Neural cell (in vitro differentiated cells): ENCODE data around the gene ASPM. TPM values are rescaled to one million over a fixed set of nuclear protein-coding genes. Genes with fewer than 3 reads are reported as not detected.

Experiments used
- H2AFZ ChIP-seq: fragments of 200-600, 300-800 bp; sonication (generic), shearing (Covaris generic); 2 replicates; pipeline ENCODE4 v1.6.0; 2014; ENCODE audit warnings: low read depth, mild to moderate bottlenecking, antibody characterized with exemption, low read length, moderate library complexity
- H3F3A ChIP-seq: fragments of 200-600 bp; shearing (Covaris generic); 2 replicates; pipeline ENCODE4 v1.6.1; 2016; ENCODE audit warnings: mild to moderate bottlenecking, moderate library complexity, mixed read lengths, antibody characterized with exemption, low read length; ENCODE audit not compliant: insufficient read depth, poor library complexity, severe bottlenecking
- H3K27ac ChIP-seq: fragments of 200-600, 300-800 bp; sonication (generic), shearing (Covaris generic); 2 replicates; pipeline ENCODE4 v1.5.1; 2014; ENCODE audit warnings: mild to moderate bottlenecking, low read length, moderate library complexity
- H3K27me3 ChIP-seq: fragments of 300-800, 200-600 bp; sonication (generic), shearing (Covaris generic); 2 replicates; pipeline ENCODE4 v1.6.0; 2014; ENCODE audit warnings: mild to moderate bottlenecking, low read depth, low read length, moderate library complexity; ENCODE audit not compliant: insufficient read depth
- H3K36me3 ChIP-seq: fragments of 300-800, 200-600 bp; sonication (generic), shearing (Covaris generic); 2 replicates; pipeline ENCODE4 v1.5.1; 2014; ENCODE audit warnings: mild to moderate bottlenecking, antibody characterized with exemption, low read length, moderate library complexity; ENCODE audit not compliant: insufficient read depth
- H3K4me2 ChIP-seq: fragments of 300-800, 200-600 bp; sonication (generic), shearing (Covaris generic); 2 replicates; pipeline ENCODE4 v1.6.0; 2014; ENCODE audit warnings: mild to moderate bottlenecking, low read length
- H3K4me3 ChIP-seq: fragments of 300-800, 200-600 bp; sonication (generic), shearing (Covaris generic); 2 replicates; pipeline ENCODE4 v1.5.1; 2014; ENCODE audit warnings: mild to moderate bottlenecking, low read length, moderate library complexity
- H3K79me2 ChIP-seq: fragments of 200-600 bp; shearing (Covaris generic); replicated peaks from 2 replicates; pipeline ENCODE4 v1.6.0; 2014; ENCODE audit warnings: mild to moderate bottlenecking, low read length, moderate library complexity; ENCODE audit not compliant: insufficient read depth
- H3K9ac ChIP-seq: fragments of 300-800, 200-600 bp; sonication (generic), shearing (Covaris generic); 2 replicates; pipeline ENCODE4 v1.6.1; 2016; ENCODE audit warnings: mild to moderate bottlenecking, low read length, mixed read lengths
- H3K9me2 ChIP-seq: fragments of 200-600 bp; shearing (Covaris generic); 2 replicates; pipeline ENCODE4 v1.6.1; 2016; ENCODE audit warnings: mild to moderate bottlenecking, low read length, mixed read lengths; ENCODE audit not compliant: insufficient read depth
- H3K9me3 ChIP-seq: fragments of 200-600, 300-800 bp; sonication (generic), shearing (Covaris generic); 2 replicates; pipeline ENCODE4 v1.6.1; 2016; ENCODE audit warnings: mild to moderate bottlenecking, mixed run types, low read length, moderate library complexity, mixed read lengths
- H4K20me1 ChIP-seq: fragments of 200-600 bp; shearing (Covaris generic); 2 replicates; pipeline ENCODE4 v1.6.1; 2016; ENCODE audit warnings: mild to moderate bottlenecking, mixed run types; ENCODE audit not compliant: insufficient read depth
- CTCF ChIP-seq: fragments of 450-650 bp; IDR thresholded peaks from 2 replicates; pipeline ENCODE4 v1.5.1; 2014; ENCODE audit warnings: antibody characterized with exemption, mild to moderate bottlenecking, moderate library complexity; ENCODE audit not compliant: poor library complexity, severe bottlenecking
- EP300 ChIP-seq: fragments of 450-650 bp; conservative IDR thresholded peaks from 2 replicates; pipeline ENCODE4 v1.6.1; 2014; ENCODE audit warnings: antibody characterized with exemption, mild to moderate bottlenecking, moderate library complexity; ENCODE audit not compliant: poor library complexity, severe bottlenecking
- MXI1 ChIP-seq: fragments of 450-650 bp; conservative IDR thresholded peaks from 2 replicates; pipeline ENCODE4 v1.6.1; 2014; ENCODE audit warnings: antibody characterized with exemption, mild to moderate bottlenecking; ENCODE audit not compliant: poor library complexity, severe bottlenecking
- POLR2AphosphoS5 ChIP-seq: IDR thresholded peaks from 2 replicates; pipeline ENCODE4 v1.6.1; 2012
- RAD21 ChIP-seq: fragments of 450-650 bp; conservative IDR thresholded peaks from 2 replicates; pipeline ENCODE4 v1.6.1; 2014; ENCODE audit warnings: antibody characterized with exemption, mild to moderate bottlenecking, moderate library complexity
- REST ChIP-seq: IDR thresholded peaks from 2 replicates; pipeline ENCODE4 v1.6.1; 2012; ENCODE audit warnings: borderline replicate concordance
- SMC3 ChIP-seq: fragments of 450-650 bp; conservative IDR thresholded peaks from 2 replicates; pipeline ENCODE4 v1.6.1; 2014; ENCODE audit warnings: antibody characterized with exemption, mild to moderate bottlenecking, moderate library complexity; ENCODE audit not compliant: poor library complexity
- TAF1 ChIP-seq: IDR thresholded peaks from 2 replicates; pipeline ENCODE4 v1.6.1; 2012; ENCODE audit warnings: low read depth
- polyA plus RNA-seq: library from polyadenylated mRNA; depleted of rRNA; stranded (reverse); fragments of >200 nt; gene quantifications from 2 replicates; pipeline ENCODE4 v1.2.3, GENCODE V29; 2014

ASPM gene
- polyA plus RNA-seq, 1 donor from 2014 or later = 0.87 TPM

DNA sequence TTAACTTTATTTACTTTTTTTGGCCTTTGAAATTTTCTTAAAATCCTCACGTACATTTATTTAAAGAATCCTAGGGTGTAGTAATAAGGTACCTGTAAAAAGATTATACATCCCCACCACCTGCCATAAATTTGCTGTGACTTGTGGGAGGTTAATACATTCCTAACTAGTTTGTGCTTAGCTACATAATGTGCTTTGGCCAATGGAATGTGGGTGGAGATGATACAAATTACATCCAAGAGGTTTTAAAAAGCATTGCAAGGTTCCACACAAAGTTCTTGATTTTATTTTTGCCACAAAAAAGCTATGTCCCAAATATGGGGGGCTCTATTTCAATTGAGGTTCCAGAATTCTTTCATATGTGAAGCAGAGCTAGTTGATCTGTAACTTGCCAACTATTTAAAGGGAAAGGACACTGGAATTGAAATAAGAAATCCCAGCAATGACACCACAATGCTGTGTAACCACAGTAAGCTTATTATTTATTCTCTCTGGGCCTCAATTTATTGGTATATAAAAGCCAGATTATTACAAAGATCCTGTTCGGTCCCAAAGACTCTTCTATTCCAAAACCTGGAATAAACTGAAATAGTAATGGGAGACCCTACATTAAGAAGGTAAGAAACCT is 15.7 kb downstream of the ASPM start:
- Histone ChIP-seq H3K4me2 (no peak overlapping the region), H3K27ac (no peak overlapping the region), H4K20me1 (no peaks in the 10 kb centered on the region), H3K9me3 (no peaks in the 10 kb centered on the region), H3K9ac (no peak overlapping the region), H3K9me2 (no peaks in the 10 kb centered on the region), H3K79me2 (no peaks in the 10 kb centered on the region), H3K36me3 (no peaks in the 10 kb centered on the region), H2AFZ (no peak overlapping the region), H3K27me3 (no peaks in the 10 kb centered on the region), H3K4me3 (no peak overlapping the region), H3F3A (no peaks in the 10 kb centered on the region)
- TF ChIP-seq SMC3 = no peak
- TF ChIP-seq REST = no peak
- no peak for TF ChIP-seq CTCF
- TF ChIP-seq MXI1 = no peak
- no peak for TF ChIP-seq RAD21
- no peak for TF ChIP-seq POLR2AphosphoS5
- no peak for TF ChIP-seq TAF1

DNA sequence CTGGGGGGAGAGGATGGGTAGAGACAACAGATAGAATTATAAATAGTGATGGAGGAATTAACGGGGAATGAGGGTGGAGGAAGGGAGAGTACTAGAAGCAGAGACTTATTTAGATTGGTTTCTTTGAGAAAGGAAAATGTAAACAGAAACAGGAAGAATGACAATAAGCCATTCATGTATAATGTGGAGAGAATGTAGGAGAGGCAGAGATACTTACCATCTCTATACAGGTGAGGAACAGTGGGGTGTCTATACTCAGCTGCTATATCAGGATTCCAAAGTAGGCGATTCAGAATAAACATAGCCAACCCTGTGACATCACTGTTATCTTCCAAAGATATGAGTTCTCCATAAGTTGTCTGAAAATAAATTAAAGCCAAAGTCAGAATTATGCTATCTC is 16.8 kb downstream of the ASPM start:
- Histone ChIP-seq H3K79me2 (no peaks in the 10 kb centered on the region), H3K9ac (no peak overlapping the region), H3K27ac (no peak overlapping the region), H3K9me2 (no peaks in the 10 kb centered on the region), H3K36me3 (no peaks in the 10 kb centered on the region), H3K9me3 (no peaks in the 10 kb centered on the region), H3K4me3 (no peak overlapping the region), H3K27me3 (no peaks in the 10 kb centered on the region), H2AFZ (no peak overlapping the region), H3K4me2 (no peak overlapping the region), H3F3A (no peaks in the 10 kb centered on the region), H4K20me1 (no peaks in the 10 kb centered on the region)
- TF ChIP-seq CTCF = no peak
- no peak for TF ChIP-seq SMC3
- no peak for TF ChIP-seq EP300
- TF ChIP-seq RAD21 = no peak
- no peak for TF ChIP-seq POLR2AphosphoS5
- no peak for TF ChIP-seq REST
